ENCODE data around the gene ACCSL. TPM values are rescaled to one million over a fixed set of nuclear protein-coding genes. Genes with fewer than 3 reads are reported as not detected.

The ACCSL gene
- total RNA-seq, 1 experiment from 2014 or later = not detected

DNA sequence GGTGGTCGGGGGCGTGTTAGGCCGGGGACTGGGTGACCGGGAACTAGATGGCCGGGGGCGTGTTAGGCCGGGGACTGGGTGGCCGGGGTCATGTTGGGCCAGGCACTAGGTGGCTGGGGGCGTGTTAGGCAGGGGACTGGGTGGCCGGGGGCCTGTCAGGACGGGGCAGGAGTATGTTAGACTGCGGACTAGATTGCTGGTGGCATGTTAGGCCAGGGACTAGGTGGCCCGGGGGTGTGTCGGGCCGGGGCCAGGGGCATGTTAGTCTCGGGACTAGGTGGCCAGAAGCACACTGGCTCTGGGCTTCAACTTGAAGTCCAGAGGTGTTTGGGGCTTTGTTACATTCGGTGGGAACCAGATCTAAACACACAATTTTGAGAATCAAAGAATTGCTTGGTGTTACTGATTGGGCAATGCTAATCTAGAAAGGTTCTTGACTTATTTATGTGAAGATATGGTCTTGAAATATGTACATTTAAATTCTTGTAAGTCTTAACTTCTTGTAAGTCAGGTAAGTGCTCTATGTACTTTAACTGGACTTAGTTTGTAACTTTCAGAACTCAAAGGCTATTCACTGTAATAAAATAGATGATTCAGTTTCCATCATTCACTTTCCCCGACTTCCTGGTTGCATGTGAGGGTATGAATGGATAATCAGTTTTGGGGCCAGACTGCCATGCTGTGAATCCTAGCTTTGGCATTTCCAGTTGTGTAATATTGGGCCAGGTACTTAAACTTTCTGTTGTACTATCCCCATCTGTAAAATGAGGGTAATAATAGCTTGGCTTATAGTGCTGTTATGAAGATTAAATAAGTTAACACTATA lies 48.8 kb downstream of the ACCSL start:
- no peak for DNase-seq (ENCODE audit: low spot score)

GRCh38 chr11:44097821-44098220 lies 50.0 kb downstream of the ACCSL start:
- DNase-seq (ENCODE audit: low spot score) = no peak

GRCh38 chr11:44101098-44101497 lies 53.3 kb downstream of the ACCSL start:
- no peak for DNase-seq (ENCODE audit: low spot score)

GRCh38 chr11:44104481-44105294 lies 56.9 kb downstream of the ACCSL start:
- DNase-seq (ENCODE audit: low spot score) = no peak

DNA sequence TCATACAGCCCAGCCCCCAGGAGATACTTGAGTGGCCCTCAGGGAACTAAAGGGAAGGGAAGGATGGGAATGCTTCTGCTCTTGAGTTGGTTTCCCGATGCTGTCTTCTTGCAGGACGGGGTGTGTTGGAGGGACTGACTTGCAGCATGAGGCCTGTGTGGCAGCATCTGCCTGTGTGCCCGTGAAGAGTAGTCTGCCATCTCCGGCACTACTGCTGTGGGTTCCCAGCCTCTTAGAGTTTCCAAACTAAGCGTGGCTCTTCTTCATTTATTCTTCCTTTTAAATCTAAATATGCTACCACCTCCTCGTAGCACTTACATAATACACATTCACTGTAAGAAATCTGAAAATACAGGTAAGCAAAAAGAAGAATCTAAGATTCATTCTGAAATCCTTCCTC lies 60.5 kb downstream of the ACCSL start:
- DNase-seq (ENCODE audit: low spot score) = no peak

Other genes with a start within 250 kb of the ACCSL start
- gene ALKBH3, start 167.2 kb upstream of the ACCSL start, total RNA-seq (2014; rRNA removed; shearing (Covaris generic)) = 67.7 and 76.6 TPM in 2 replicates
- 0.36 and 0.53 TPM in 2 replicates for gene C11orf96, start 105.3 kb upstream of the ACCSL start, total RNA-seq (2014; rRNA removed; shearing (Covaris generic))
- gene ACCS, start 18.3 kb downstream of the ACCSL start, total RNA-seq (2014; rRNA removed; shearing (Covaris generic)) = 6.5 and 6.9 TPM in 2 replicates
- 163 and 173 TPM in 2 replicates for gene EXT2, start 47.7 kb downstream of the ACCSL start, total RNA-seq (2014; rRNA removed; shearing (Covaris generic))